Subcutaneous abdominal adipose tissue (tissue), 5 donors: ENCODE measurements around the gene RSPH6A.

Experiments
- H3K27ac ChIP-seq: one replicate; pipeline ENCODE4 v1.7.0; 2013; ENCODE audit warnings: low read depth, mild to moderate bottlenecking, inconsistent platforms, low read length, moderate library complexity
- H3K27me3 ChIP-seq, 5 donors: one replicate each; pipeline ENCODE4 v1.7.0; 2013; ENCODE audit warnings: low read length in 5 of 5, inconsistent platforms in 1 of 5; ENCODE audit not compliant: control insufficient read depth in 5 of 5, insufficient read depth in 4 of 5
- H3K36me3 ChIP-seq, 5 donors: one replicate each; pipeline ENCODE4 v1.7.0; 2013; ENCODE audit warnings: low read length in 5 of 5; ENCODE audit not compliant: control insufficient read depth in 5 of 5, insufficient read depth in 5 of 5
- H3K4me1 ChIP-seq, 5 donors: one replicate each; pipeline ENCODE4 v1.7.0; 2013; ENCODE audit warnings: low read length in 5 of 5, mild to moderate bottlenecking in 3 of 5, moderate library complexity in 1 of 5; ENCODE audit not compliant: control insufficient read depth in 5 of 5, insufficient read depth in 5 of 5
- H3K4me3 ChIP-seq, 5 donors: one replicate each; pipeline ENCODE4 v1.7.0; 2013; ENCODE audit warnings: low read length in 5 of 5, low read depth in 1 of 5
- H3K9ac ChIP-seq, 5 donors: one replicate each; pipeline ENCODE4 v1.7.0; 2013; ENCODE audit warnings: low read length in 5 of 5, mild to moderate bottlenecking in 4 of 5, moderate library complexity in 3 of 5
- H3K9me3 ChIP-seq, 5 donors: one replicate each; pipeline ENCODE4 v1.7.0; 2013; ENCODE audit warnings: low read length in 5 of 5; ENCODE audit not compliant: control insufficient read depth in 5 of 5
- donor health status: healthy.
- donor health status: healthy.
- donor health status: healthy.
- donor health status: healthy.
- donor health status: healthy.

Gene RSPH6A

DNA sequence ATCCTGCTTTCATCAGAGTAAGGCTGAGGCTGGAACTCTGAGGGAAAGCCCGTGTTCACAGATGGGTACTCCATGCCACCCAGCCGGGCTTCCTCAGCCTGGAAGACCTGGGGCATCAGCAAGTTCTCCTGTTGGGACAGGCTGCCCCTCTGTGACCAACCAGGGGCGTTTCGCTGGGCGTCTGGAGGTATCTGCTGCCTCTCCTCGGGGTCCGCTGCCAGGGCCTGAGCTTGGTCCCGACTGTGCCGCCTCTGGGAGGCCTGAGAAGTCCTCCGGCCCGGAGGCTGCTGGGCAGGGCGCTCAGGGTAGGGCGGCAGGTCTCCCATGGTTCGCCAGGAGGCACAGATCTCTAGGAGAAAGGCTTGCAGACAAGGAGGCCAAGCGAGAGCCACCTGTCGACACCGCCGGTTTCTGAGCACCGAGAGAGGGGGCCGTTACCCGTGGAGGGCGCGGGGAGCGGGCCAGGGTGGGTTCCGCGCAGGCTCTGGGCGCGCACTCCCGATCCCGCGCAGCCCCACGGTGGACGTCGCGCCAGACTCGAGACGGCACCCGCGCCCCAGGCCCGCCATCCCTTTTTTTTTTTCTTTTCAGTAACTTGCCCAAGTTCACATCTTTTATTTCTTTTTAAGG lies at the start of gene RSPH6A:
TSS of gene RSPH6A (minus strand) at position 458 of the 630 bp plus-strand sequence. CDS start at position 326, 132 bp downstream.
- Histone ChIP-seq H3K4me1 (peaks cover 0 to 12% (median 3%) of the 10 kb centered on the region in 5 donors), H3K9me3 (no peaks in the 10 kb centered on the region), H3K36me3 (peaks cover 0 to 21% (median 11%) of the 10 kb centered on the region in 5 donors), H3K9ac (no peak within 1 kb of the TSS), H3K4me3 (peak within 1 kb of the TSS in 2 of 5 donors; percentile 30 to 39), H3K27ac (no peak within 1 kb of the TSS), H3K27me3 (peaks cover 0 to 10% (median 5%) of the 10 kb centered on the region in 5 donors)

GRCh38 chr19:45864629-45865082 lies 49.5 kb upstream of the RSPH6A start:
- Histone ChIP-seq H3K4me1 (peaks cover 2 to 24% (median 19%) of the 10 kb centered on the region in 5 donors), H3K9me3 (no peaks in the 10 kb centered on the region), H3K9ac (no peak overlapping the region), H3K4me3 (no peak overlapping the region), H3K36me3 (peaks cover 0 to 3% (median under 1%) of the 10 kb centered on the region in 5 donors), H3K27ac (no peak overlapping the region), H3K27me3 (peaks cover 0 to 20% (median 12%) of the 10 kb centered on the region in 5 donors)

GRCh38 chr19:45863840-45864628 lies 48.9 kb upstream of the RSPH6A start, which contains the start of gene FOXA3:
FOXA3 (plus strand) TSS chr19:45864326; CDS start chr19:45864457, 131 bp downstream.
- peak within 1 kb of the TSS; percentile 88 for H3K27ac ChIP-seq
- H3K36me3 ChIP-seq = peaks cover 0 to 9% (median 4%) of the 10 kb centered on the region in 5 donors
- H3K9me3 ChIP-seq = no peaks in the 10 kb centered on the region
- H3K27me3 ChIP-seq = peaks cover 0 to 20% (median 12%) of the 10 kb centered on the region in 5 donors
- peaks cover 2 to 24% (median 19%) of the 10 kb centered on the region in 5 donors for H3K4me1 ChIP-seq
- peak within 1 kb of the TSS; percentile 64 to 97 (median 90) for H3K4me3 ChIP-seq
- H3K9ac ChIP-seq = no peak within 1 kb of the TSS

- Histone ChIP-seq H3K9me3 (no peaks in the 10 kb centered on the region), H3K9ac (no peak overlapping the region), H3K4me1 (peaks cover 2 to 24% (median 19%) of the 10 kb centered on the region in 5 donors), H3K27me3 (peaks cover 0 to 20% (median 12%) of the 10 kb centered on the region in 5 donors), H3K4me3 (peak overlapping the region; percentile 64 to 97 (median 90)), H3K27ac (peak overlapping the region; percentile 88), H3K36me3 (peaks cover 0 to 11% (median 4%) of the 10 kb centered on the region in 5 donors)
These were observed 48.3 kb upstream of the RSPH6A start for GRCh38 chr19:45863335-45863839.

GRCh38 chr19:45862564-45863334 lies 47.6 kb upstream of the RSPH6A start, which contains the start of gene SYMPK:
SYMPK (minus strand) TSS chr19:45863147; CDS start chr19:45854495, 8,652 bp downstream.
- H3K4me1 ChIP-seq = peaks cover 2 to 24% (median 19%) of the 10 kb centered on the region in 5 donors
- peaks cover 0 to 20% (median 12%) of the 10 kb centered on the region in 5 donors for H3K27me3 ChIP-seq
- H3K9ac ChIP-seq = peak within 1 kb of the TSS; percentile 70 to 97 (median 91)
- H3K9me3 ChIP-seq = no peaks in the 10 kb centered on the region
- peak within 1 kb of the TSS; percentile 88 to 97 (median 96) for H3K4me3 ChIP-seq
- H3K36me3 ChIP-seq = peaks cover 0 to 17% (median 7%) of the 10 kb centered on the region in 5 donors
- peak within 1 kb of the TSS; percentile 88 for H3K27ac ChIP-seq

GRCh38 chr19:45862271-45862563 lies 47.1 kb upstream of the RSPH6A start:
- peak overlapping the region; percentile 88 for H3K27ac ChIP-seq
- H3K36me3 ChIP-seq = peaks cover 0 to 17% (median 7%) of the 10 kb centered on the region in 5 donors
- peak overlapping the region; percentile 70 to 97 (median 91) for H3K9ac ChIP-seq
- no peaks in the 10 kb centered on the region for H3K9me3 ChIP-seq
- peak overlapping the region; percentile 88 to 97 (median 96) for H3K4me3 ChIP-seq
- H3K27me3 ChIP-seq = peaks cover 0 to 20% (median 12%) of the 10 kb centered on the region in 5 donors
- H3K4me1 ChIP-seq = peaks cover 2 to 24% (median 19%) of the 10 kb centered on the region in 5 donors

DNA sequence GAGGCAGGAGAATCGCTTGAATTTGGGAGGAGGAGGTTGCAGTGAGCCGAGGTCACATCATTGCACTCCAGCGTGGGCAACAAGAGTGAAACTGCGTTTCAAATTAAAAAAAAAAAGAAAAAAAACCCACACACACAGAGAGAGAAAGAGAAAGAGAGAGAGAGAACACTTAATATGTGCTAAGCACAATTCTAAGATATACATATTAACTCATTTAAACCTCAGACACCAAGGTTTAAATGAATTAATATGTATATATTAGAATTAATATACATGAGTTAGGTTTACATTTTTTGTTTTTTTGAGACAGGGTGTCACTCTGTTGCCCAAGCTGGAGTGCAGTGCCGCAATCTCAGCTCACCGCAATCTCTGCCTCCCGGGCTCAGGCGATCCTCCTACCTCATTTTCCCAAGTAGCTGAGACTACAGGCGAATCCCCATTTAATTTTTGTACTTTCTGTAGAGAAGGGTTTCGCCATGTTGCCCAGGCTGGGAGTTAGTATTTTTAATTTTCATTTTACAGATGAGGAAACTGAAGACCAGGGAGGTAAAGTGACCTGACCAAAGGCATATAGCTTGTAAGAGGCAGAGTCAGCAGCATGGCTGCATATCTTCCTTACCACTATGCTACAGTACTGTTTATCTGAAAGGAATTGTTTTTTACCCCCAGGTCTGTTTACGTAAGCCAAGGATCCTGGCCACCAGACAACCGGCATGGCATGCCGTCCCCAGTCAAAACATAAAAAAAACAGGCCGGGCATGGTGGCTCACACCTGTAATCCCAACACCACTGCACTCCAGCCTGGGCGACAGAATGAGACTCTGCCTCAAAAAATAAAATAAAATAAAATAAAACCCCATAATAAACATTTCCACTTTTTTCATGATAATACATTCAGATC lies 45.5 kb upstream of the RSPH6A start:
- Histone ChIP-seq H3K4me3 (no peak overlapping the region), H3K9me3 (no peaks in the 10 kb centered on the region), H3K27me3 (peaks cover 0 to 17% (median 10%) of the 10 kb centered on the region in 5 donors), H3K9ac (no peak overlapping the region), H3K4me1 (peaks cover 2 to 24% (median 19%) of the 10 kb centered on the region in 5 donors), H3K36me3 (peaks cover 0 to 22% (median 7%) of the 10 kb centered on the region in 5 donors), H3K27ac (no peak overlapping the region)

DNA sequence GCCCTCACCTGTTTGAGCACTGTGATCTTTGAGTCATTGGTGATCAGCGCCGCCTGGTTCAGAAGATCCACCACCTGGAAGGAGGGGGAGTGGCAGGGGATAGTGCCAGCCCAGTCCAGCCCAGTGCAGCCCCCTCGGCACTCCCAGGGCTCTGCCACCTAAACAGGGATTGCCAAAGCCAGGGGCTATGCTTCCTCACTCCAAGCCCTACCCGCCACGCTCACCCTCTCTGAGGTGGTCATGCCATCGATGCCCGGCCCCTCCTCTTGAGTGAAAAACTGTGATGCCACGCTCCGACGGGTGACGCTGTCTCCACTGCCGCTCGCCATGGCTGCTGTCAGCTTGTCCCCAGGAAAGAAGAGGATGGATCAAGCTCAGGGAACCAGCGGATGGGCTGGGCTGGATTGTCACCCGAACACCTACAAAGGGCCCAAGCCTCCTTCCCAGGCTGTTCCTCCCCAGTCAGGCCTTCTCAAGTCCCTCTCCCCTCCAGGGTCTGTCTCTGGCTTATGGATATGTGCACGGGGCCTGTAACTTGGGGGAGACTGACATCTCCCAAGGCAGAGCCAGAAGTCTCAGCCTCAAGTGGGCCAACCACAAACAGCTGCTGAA lies 39.2 kb upstream of the RSPH6A start:
- H3K36me3 ChIP-seq = peaks cover 5 to 71% (median 47%) of the 10 kb centered on the region in 5 donors
- H3K27ac ChIP-seq = no peak overlapping the region
- H3K9me3 ChIP-seq = no peaks in the 10 kb centered on the region
- H3K9ac ChIP-seq = no peak overlapping the region
- no peaks in the 10 kb centered on the region for H3K27me3 ChIP-seq
- H3K4me1 ChIP-seq = no peaks in the 10 kb centered on the region
- H3K4me3 ChIP-seq = no peak overlapping the region
